SH-SY5Y (cell line): Measurements from ENCODE around the gene SLC39A11.

Source experiments
- GATA2 ChIP-seq: IDR thresholded peaks from 2 replicates; pipeline ENCODE4 v1.6.1; 2011; ENCODE audit warnings: mild to moderate bottlenecking, low read depth, low read length
- GATA3 ChIP-seq: IDR thresholded peaks from 2 replicates; pipeline ENCODE4 v1.6.1; 2011; ENCODE audit warnings: low read depth, mild to moderate bottlenecking, low read length, moderate library complexity

The SLC39A11 gene

GRCh38 chr17:72711521-72712310 is 380.8 kb downstream of the SLC39A11 start:
- no peak for TF ChIP-seq GATA3
- no peak for TF ChIP-seq GATA2

- TF ChIP-seq GATA2 = no peak
- no peak for TF ChIP-seq GATA3
Observed at GRCh38 chr17:72710834-72711233, 381.7 kb downstream of the SLC39A11 start.

DNA sequence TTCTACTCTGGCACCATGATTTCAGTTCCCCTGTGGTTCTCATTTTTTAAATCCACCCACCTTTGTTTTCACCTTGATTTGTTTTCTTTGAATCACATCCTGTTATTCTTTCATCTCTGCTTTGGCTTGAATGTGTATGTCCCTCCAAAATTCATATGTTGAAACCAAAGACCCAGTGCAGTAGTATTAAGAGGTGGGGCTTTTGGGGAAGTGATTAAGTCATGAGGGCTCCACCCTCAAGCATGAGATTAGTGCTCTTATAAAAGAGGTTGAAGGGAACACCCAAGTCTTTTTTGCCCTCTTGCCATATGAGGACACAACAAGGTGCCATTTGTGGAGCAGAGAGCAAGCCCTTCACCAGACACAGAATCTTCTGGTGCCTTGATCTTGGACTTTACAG is 382.3 kb downstream of the SLC39A11 start:
- TF ChIP-seq GATA2 (no peak), GATA3 (no peak)

DNA sequence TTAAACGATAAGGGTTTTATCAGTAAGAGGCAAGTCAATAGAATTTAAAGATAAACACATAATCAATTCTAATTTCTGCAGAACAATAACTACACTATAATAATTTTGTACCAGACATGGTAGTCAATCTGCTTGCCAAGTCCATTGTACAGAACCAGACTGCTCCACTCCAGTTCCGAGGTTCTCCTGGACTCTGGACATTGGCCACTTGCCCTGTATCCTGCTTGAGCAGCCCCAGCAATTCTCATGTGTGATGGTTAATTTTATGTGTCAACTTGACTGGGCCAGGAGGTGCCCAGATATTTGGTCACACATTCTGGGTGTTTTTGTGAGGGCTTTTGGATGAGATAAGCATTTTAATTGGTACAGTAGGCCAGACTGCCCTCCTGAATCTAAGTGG is 384.6 kb downstream of the SLC39A11 start:
- no peak for TF ChIP-seq GATA2
- no peak for TF ChIP-seq GATA3

- TF ChIP-seq GATA3 = no peak
- TF ChIP-seq GATA2 = no peak
Observed at GRCh38 chr17:72706396-72706981, 386.0 kb downstream of the SLC39A11 start.

DNA sequence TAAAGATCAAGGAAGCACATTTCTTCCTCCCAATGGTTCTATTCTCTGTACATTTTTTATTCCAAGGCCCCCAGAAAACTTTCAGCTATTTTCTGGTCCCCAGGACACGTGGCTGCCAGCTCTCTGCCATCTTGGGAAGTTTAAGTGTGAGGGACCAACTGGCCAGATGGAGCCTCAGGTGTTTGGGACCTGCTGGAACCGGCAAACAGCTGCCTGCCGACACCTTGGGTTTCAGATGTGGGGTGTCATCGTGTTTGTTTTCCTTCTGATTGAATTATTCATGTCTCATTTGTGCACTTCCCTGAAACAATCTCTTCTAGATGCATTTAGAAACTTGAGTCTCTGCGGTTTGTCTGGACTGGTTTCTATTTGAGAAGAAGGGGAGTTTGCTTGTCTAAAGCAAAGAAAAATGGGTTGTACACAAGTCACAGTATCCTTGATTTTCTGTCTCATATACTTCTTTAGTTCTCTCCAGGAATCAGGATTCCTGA is 386.5 kb downstream of the SLC39A11 start:
- no peak for TF ChIP-seq GATA3
- no peak for TF ChIP-seq GATA2

DNA sequence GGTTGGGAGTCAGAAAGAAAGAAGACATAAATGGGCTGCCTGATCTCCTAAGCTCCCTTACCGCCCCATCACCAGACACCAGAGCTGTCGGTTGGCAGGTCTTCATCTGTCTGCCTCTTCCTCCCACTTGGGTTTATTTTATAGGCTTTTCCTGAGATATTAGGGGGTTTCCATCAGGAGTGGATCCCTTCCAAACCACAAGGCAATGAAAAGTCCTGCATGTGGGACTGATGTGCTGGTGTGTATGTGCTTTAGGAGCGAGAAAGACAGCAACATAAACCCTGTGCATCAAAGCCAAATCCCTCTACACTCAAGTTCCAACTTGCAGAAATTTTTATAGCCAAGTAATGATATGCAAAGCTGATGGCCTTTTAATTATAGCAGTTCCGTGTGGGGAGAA is 389.5 kb downstream of the SLC39A11 start:
- no peak for TF ChIP-seq GATA3
- TF ChIP-seq GATA2 = no peak

GRCh38 chr17:72702136-72702735 is 390.3 kb downstream of the SLC39A11 start:
- TF ChIP-seq GATA3 (no peak), GATA2 (no peak)

- TF ChIP-seq GATA2 (no peak), GATA3 (no peak)
Observed at GRCh38 chr17:72700226-72700625, 392.3 kb downstream of the SLC39A11 start.

GRCh38 chr17:72699545-72699944 is 392.9 kb downstream of the SLC39A11 start:
- TF ChIP-seq GATA3 (no peak), GATA2 (no peak)

DNA sequence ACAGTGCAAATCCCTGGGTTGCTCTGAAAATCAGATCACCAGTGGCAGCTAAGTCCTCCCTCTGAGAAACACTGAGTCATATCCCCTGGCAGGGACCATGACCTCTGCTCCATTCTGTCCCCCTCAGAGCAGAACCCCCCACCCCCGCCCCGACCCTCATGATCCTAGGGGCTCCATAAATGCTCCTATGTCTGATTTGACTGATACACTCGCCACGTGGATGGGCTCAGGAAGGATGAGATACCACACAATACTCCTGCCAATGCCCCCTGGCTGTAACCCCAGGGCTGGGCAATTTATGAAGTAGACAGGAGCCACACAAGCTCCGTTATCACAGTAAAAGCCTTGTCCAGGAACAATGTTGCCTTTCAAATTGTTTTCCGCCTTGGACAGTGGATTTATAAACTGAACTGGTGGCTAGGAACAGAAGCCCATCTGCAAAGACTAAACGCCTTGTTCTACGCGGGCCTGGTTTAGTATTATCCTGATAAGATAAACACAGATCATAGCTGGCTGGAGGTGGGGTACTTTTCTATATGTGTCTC is 394.8 kb downstream of the SLC39A11 start:
- TF ChIP-seq GATA2 = peak; percentile 67
- TF ChIP-seq GATA3 = 0 out of 2 replicates have a peak, but pooled peaks have one; percentile 56

DNA sequence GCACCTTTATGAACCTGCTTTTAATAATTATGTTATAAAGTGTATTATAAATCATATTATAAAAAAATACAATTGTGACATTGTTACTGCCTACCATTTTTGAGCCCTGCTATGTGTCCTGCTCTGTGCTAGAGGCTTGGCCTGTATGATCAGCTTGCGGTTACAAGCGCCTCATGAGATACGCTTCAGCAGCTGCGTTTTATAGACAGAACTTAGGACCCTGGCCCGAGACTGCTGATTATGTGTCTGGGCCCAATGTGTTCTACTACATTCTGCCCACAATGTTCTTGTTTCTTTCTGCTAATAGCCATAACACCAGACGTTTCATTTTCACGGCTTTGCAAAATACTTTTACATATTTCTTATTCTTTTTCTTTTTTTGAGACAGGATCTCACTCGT is 395.8 kb downstream of the SLC39A11 start:
- TF ChIP-seq GATA2 (no peak), GATA3 (no peak)

DNA sequence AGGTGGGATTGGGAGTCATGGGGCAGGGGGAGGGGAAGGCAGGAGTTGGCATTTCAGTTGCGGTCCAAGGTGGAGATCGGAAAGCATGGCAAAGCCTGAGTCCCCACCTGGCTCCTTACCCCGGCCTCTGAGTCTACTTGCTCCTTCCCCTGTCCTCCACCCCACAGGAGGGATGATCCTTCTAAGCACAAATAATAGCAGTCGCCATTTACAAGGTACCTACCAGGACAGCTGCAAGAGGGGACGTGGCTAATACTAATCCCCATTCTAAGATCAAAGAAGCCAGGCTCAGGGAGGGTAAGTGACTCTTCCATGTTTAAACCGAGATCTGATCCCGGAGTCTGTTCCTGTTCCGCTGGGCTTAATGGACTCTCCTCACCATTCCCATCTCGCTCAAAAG is 396.3 kb downstream of the SLC39A11 start:
- TF ChIP-seq GATA3 (no peak), GATA2 (no peak)

GRCh38 chr17:72693956-72694355 is 398.5 kb downstream of the SLC39A11 start:
- TF ChIP-seq GATA2 = no peak
- TF ChIP-seq GATA3 = no peak
